ENCODE data around the gene ACTG1. TPM values are rescaled to one million over a fixed set of nuclear protein-coding genes. Genes with fewer than 3 reads are reported as not detected.

Gene ACTG1
- total RNA-seq, 1 experiment from 2014 or later = 3,455 TPM

- TF ChIP-seq ZSCAN18 (CRISPR knock-in tag; IDR thresholded peaks at IDR 0.05) = no peak
Measured at GRCh38 chr17:81484195-81484979, 28.2 kb downstream of the ACTG1 start (continued).

- peaks cover 64% of the 10 kb centered on the region for H3K27me3 Mint-ChIP-seq (ENCODE audit: low read depth)
- no peak for TF ChIP-seq ATF3 (CRISPR knock-in tag; conservative IDR thresholded peaks at IDR 0.05)
- TF ChIP-seq PRRX2 (CRISPR knock-in tag; IDR thresholded peaks at IDR 0.05) = no peak
- no peak for TF ChIP-seq E2F4 (CRISPR knock-in tag; IDR thresholded peaks at IDR 0.05; ENCODE audit: borderline replicate concordance, low read depth)
- TF ChIP-seq ZNF532 (CRISPR knock-in tag; IDR thresholded peaks at IDR 0.05; ENCODE audit: borderline replicate concordance) = no peak
- TF ChIP-seq ZNF219 (CRISPR knock-in tag; IDR thresholded peaks at IDR 0.05; ENCODE audit: borderline replicate concordance) = no peak
- TF ChIP-seq ZNF425 (CRISPR knock-in tag; conservative IDR thresholded peaks at IDR 0.05) = no peak
- TF ChIP-seq EMX1 (CRISPR knock-in tag; IDR thresholded peaks at IDR 0.05) = no peak
- no peak for TF ChIP-seq ELF4 (CRISPR knock-in tag; IDR thresholded peaks at IDR 0.05; ENCODE audit: low read depth)
- no peak for TF ChIP-seq HMGA2 (CRISPR knock-in tag; IDR thresholded peaks at IDR 0.05)
- no peak for TF ChIP-seq GRHL2 (CRISPR knock-in tag; IDR thresholded peaks at IDR 0.05; ENCODE audit: insufficient replicate concordance, severe bottlenecking)
- TF ChIP-seq ATF1 (CRISPR knock-in tag; IDR thresholded peaks at IDR 0.05) = no peak
- no peak for TF ChIP-seq ATF2 (CRISPR knock-in tag; IDR thresholded peaks at IDR 0.05; ENCODE audit: borderline replicate concordance, low read depth)
- TF ChIP-seq ZBTB21 (CRISPR knock-in tag; IDR thresholded peaks at IDR 0.05; ENCODE audit: borderline replicate concordance) = no peak
- no peak for TF ChIP-seq ZNF423 (CRISPR knock-in tag; IDR thresholded peaks at IDR 0.05)
- no peak for TF ChIP-seq CREB1 (CRISPR knock-in tag; IDR thresholded peaks at IDR 0.05)
- TF ChIP-seq ZNF396 (CRISPR knock-in tag; IDR thresholded peaks at IDR 0.05; ENCODE audit: borderline replicate concordance) = no peak
- no peak for TF ChIP-seq NFE2L1 (CRISPR knock-in tag; IDR thresholded peaks at IDR 0.05)
- no peak for TF ChIP-seq ZNF263 (CRISPR knock-in tag; IDR thresholded peaks at IDR 0.05; ENCODE audit: low read depth)
- TF ChIP-seq ZNF671 (CRISPR knock-in tag; IDR thresholded peaks at IDR 0.05) = no peak
- no peaks in the 10 kb centered on the region for H3K36me3 Mint-ChIP-seq
- H3K4me1 Mint-ChIP-seq = peaks cover 7% of the 10 kb centered on the region; the same call in 1 of the 2 replicates
- peak overlapping the region; percentile 52 for H3K4me3 Mint-ChIP-seq
- ChIA-PET CTCF (interaction anchor here (0.6 to 2.8 kb wide), 27 partner anchors 9 to 245 kb away, joined by 3 to 62 read pairs (median 10); partner anchors contain the start of genes BAHCC1, NDUFAF8 and TEPSIN), POLR2A (interaction anchor here (1.0 to 1.8 kb wide), 2 partner anchors 23 to 24 kb away, joined by 3 to 7 read pairs; no protein-coding TSS in a partner anchor)
- H3K9me3 Mint-ChIP-seq = no peaks in the 10 kb centered on the region
- ATAC-seq (peak; percentile 15), DNase-seq (ENCODE audit: low spot score) (no peak)
- H3K27ac Mint-ChIP-seq = no peak overlapping the region
Measured at GRCh38 chr17:81483862-81484194, 28.8 kb downstream of the ACTG1 start.

Measured in WTC11 (cell line).